Fibroblast of skin of abdomen (primary cell): ENCODE measurements around the gene CCDC85B.

Experiments
- DNase-seq: peaks from one replicate; pipeline ENCODE4 v3.0.0-alpha.2; 2013

Gene CCDC85B

GRCh38 chr11:65912845-65913244 is 22.4 kb downstream of the CCDC85B start:
- DNase-seq = peak; percentile 66

GRCh38 chr11:65915101-65915820 is 24.8 kb downstream of the CCDC85B start:
- no peak for DNase-seq

GRCh38 chr11:65915821-65916251 is 25.4 kb downstream of the CCDC85B start:
- DNase-seq = peak; percentile 98

- DNase-seq = no peak
Measured at GRCh38 chr11:65916391-65916790, 25.9 kb downstream of the CCDC85B start.

- DNase-seq = no peak
Measured at GRCh38 chr11:65917077-65917433, 26.6 kb downstream of the CCDC85B start.

GRCh38 chr11:65917434-65918210 is 27.1 kb downstream of the CCDC85B start:
- no peak for DNase-seq

GRCh38 chr11:65918211-65919140 is 28.0 kb downstream of the CCDC85B start, which contains the start of gene C11orf68:
Gene C11orf68, minus strand, starts transcription at chr11:65919062. Its CDS starts 31 bp downstream, at chr11:65919031.
- DNase-seq = no peak

GRCh38 chr11:65919141-65919572 is 28.7 kb downstream of the CCDC85B start, which contains the start of gene DRAP1:
Gene DRAP1, plus strand, starts transcription at chr11:65919426. Its CDS starts 76 bp downstream, at chr11:65919502.
- DNase-seq = peak; percentile 99

GRCh38 chr11:65919573-65920371 is 29.3 kb downstream of the CCDC85B start:
- DNase-seq = no peak

GRCh38 chr11:65920372-65920802 is 29.9 kb downstream of the CCDC85B start:
- no peak for DNase-seq

- no peak for DNase-seq
Measured at GRCh38 chr11:65921033-65921555, 30.6 kb downstream of the CCDC85B start.

GRCh38 chr11:65921876-65922275 is 31.4 kb downstream of the CCDC85B start:
- DNase-seq = no peak

GRCh38 chr11:65922565-65922964 is 32.1 kb downstream of the CCDC85B start:
- no peak for DNase-seq

GRCh38 chr11:65925397-65925796 is 34.9 kb downstream of the CCDC85B start:
- no peak for DNase-seq

- no peak for DNase-seq
Measured at GRCh38 chr11:65927904-65928397, 37.5 kb downstream of the CCDC85B start.

GRCh38 chr11:65928667-65929066 is 38.2 kb downstream of the CCDC85B start:
- no peak for DNase-seq

GRCh38 chr11:65931773-65932557 is 41.5 kb downstream of the CCDC85B start:
- no peak for DNase-seq

GRCh38 chr11:65932558-65932919 is 42.1 kb downstream of the CCDC85B start:
- no peak for DNase-seq

- DNase-seq = no peak
Measured at GRCh38 chr11:65934014-65934413, 43.5 kb downstream of the CCDC85B start.

GRCh38 chr11:65937766-65938165 is 47.3 kb downstream of the CCDC85B start:
- DNase-seq = no peak
